CD4-positive, alpha-beta T cell treated with Interleukin-4 for 4 hours (primary cell): ENCODE results near the gene KIF24.
A peak's percentile ranks its signal among the peaks of the same experiment; 100 is the strongest.
"Not testable (repeated sequence)": the region's sequence is repeated elsewhere in the genome, so short reads cannot be mapped to it uniquely, and the experiment has no call there.

Experiments
- DNase-seq: peaks from one replicate; pipeline ENCODE4 v3.0.0-alpha.2; 2020

The KIF24 gene

GRCh38 chr9:34328987-34329832, at the start of gene KIF24, which contains the start of gene NUDT2:
Gene KIF24, minus strand, starts transcription at chr9:34329268. Its CDS starts 17,922 bp downstream, at chr9:34311346.
Gene NUDT2, plus strand, starts transcription at chr9:34329569. Its CDS starts 9,471 bp downstream, at chr9:34339040.
- peak; percentile 99 for DNase-seq

- no peak for DNase-seq
Observed at GRCh38 chr9:34378376-34379060, 49.5 kb upstream of the KIF24 start.

DNA sequence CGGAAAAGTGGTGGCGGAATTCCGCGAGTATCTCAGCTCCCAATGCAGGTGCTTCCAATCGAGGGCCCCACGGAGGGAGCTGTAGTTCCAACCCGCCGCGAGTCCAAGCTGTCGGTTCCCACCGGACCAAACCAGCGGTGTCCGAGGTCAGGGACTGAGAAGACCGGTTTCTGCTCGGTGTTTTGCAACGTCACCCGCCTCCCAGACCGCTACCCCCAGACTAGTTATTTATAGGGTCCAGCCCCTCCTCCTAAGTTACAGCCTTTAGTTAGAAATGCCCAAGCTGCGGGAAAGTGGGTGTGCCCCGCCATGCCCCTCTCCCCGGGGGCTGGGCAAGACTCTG, 48.3 kb upstream of the KIF24 start:
- no peak for DNase-seq

DNA sequence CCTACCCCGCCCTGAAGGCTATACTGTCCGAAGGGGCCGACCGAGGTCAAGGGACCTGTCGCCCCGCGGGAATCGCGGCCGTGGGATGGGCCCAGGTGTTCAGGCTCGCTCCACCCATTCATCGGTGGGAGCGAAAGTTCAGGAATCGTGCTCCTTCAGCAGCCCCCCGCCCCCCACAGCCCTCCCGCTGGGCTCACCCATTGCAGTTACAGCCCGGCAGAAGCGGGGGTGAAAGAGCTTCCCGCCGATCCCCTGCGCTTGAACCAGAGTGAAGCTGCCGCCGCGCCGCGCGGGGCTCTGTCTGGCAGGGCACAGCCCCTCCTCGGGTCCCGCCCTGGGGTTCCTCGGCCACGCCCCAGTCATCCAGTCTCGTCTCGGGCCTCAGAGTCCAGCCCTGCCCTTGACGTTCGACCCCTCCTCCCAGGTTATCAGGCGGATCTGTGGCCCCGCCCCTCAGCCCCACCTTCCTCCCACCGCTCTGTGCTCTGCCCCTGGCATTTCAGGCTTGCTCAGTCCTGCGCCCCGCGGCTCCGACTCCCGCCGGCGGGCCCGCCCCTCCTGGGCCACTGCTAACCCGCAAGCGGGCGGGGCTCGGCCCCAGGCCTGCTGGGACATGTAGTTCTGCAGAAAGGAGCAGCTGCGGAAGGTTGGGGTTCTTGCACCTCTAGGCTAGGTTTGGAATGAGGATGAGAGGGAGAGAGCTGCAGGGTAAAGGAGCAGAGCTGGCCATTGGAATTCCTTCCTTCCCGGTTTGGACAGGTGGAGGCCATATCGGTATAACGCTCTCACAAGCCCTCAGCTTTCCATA, 47.7 kb upstream of the KIF24 start, which contains the start of gene MYORG:
Gene MYORG, minus strand, starts transcription at position 303 of the 808 bp plus-strand sequence. CDS start 3,955 bp downstream, outside the sequence.
- peak; percentile 99 for DNase-seq

- DNase-seq, result peak; percentile 43
Observed at GRCh38 chr9:34375901-34376595, 47.0 kb upstream of the KIF24 start.

DNA sequence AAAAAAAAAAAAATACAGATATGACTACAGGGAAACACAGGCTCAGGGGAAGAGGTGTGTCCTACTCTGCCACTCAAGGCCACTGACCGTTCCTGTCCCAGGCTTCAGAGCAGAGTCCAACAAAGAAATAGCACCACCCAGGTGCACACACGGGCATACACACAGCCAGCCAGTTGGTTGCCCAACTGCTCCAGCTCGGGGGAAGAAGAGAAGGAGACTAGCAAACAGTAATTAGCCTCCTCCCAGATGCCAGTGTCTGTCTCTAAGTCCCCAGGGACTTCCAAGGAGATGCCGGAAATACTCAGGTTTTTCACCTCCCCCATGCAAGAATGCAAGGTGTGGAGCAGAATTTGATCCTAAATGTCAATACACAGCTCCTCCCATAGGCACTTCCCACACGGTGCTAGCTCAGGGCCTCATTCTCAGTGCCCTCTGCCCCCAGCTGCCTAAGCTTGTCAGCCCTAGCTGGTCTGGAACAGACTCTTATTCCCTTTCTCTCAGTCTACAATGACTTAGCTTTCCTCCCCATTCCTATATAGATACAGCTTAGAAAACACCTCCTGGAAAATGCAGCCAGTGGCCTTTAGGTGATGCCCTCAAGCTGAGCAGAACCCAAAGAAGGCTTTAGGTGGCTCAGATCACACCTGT, 46.0 kb upstream of the KIF24 start:
- no peak for DNase-seq

DNA sequence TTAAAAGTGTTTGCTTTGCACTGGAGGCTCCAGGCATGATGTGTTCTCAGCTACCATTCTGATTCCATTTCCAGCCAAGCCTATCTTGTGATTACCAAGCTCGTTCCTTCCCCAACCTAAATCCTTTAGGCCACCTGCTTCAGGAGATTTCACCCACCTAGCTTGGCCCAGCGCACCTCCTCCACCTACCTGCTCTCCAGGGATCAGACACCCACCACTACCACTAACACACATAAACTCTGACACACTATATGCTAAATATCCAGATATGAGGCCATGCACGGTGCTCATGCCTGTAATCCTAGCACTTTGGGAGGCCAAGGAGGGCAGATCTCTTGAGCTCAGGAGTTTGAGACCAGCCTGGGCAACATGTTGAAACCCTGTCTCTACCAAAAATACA, 45.3 kb upstream of the KIF24 start:
- DNase-seq, result no peak

GRCh38 chr9:34373749-34374148, 44.7 kb upstream of the KIF24 start:
- no peak for DNase-seq

- DNase-seq, result no peak
Observed at GRCh38 chr9:34372467-34373011, 43.5 kb upstream of the KIF24 start.

- no peak for DNase-seq
Observed at GRCh38 chr9:34371886-34372466, 42.9 kb upstream of the KIF24 start.

DNA sequence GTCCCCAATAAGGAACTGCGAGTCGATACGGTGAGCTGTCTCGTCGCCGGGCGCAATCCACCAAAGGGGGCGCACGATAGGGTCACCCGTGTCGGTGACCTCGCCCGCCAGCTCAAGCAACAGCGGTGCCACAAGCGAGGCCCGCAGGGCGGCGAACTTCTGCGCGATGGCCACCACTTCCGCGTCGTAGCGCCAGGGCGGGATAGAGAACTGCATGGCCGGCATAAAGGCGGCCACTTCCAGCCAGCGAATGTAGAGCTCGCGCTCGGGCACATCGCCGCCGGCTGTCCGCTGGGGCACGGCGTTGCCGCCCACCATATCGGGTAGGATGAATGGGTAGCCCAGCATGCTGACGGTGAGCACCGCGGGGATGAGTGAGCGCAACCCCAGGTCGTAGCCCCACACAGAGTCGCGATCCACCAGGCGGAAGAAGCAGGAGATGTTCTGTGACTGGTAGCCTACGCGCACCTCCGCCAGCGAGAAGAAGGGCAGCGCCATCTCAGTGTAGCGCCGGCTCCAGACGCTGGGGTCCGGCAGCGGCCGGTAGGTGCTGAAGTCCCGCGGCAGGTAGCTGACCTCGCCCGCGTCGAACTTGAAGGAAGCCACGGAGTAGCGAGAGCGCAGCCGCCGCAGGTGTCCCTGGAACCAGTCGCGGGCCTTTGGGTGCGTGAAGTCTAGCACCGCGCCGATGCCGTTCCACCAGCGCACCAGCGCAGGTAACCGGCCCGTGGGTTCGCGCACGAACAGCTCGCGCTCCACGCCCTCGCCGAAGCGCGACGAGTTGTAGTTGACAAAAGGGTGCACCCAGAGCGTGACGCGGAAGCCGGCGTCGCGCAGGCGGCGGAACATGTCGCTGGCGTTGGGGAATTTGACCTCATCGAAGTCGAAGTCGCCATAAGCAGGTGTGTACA, 42.2 kb upstream of the KIF24 start:
- peak; percentile 8 for DNase-seq

- no peak for DNase-seq
Observed at GRCh38 chr9:34370335-34370969, 41.4 kb upstream of the KIF24 start.

DNA sequence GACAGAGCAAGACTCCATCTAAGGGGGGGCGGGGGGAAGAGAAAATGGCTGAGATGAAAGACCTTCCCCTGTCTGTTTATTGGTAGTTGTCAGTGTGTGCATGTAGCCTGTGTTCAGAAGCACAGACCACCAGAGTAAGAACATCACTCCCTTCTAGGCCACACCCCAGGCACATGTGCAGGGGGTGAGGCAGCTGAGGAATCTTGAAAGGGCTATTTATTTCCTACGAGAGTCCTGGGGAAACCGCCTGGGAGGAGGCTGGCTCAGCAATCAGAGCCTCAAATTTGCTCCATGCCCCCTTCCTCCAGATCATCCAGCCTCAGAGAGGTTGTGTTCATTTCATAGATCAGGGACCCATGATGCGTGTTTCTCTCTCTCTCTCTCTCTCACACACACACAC, 40.6 kb upstream of the KIF24 start:
- DNase-seq, result no peak

DNA sequence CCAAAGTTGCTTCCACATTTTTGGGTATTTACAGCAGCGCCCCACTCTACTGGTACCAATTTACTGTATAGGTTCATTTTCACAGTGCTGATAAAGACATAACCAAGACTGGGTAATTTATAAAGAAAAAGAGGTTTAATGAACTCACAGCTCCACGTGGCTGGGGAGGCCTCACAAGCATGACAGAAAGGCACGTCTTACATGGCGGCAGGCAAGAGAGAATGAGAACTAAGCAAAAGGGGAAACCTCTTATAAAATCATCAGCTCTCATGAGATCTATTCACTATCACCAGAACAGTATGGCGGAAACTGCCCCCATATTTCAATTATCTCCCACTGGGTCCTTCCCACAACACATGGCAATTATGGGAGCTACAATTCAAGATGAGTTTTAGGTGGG, 39.7 kb upstream of the KIF24 start:
- DNase-seq, result not testable (repeated sequence)

DNA sequence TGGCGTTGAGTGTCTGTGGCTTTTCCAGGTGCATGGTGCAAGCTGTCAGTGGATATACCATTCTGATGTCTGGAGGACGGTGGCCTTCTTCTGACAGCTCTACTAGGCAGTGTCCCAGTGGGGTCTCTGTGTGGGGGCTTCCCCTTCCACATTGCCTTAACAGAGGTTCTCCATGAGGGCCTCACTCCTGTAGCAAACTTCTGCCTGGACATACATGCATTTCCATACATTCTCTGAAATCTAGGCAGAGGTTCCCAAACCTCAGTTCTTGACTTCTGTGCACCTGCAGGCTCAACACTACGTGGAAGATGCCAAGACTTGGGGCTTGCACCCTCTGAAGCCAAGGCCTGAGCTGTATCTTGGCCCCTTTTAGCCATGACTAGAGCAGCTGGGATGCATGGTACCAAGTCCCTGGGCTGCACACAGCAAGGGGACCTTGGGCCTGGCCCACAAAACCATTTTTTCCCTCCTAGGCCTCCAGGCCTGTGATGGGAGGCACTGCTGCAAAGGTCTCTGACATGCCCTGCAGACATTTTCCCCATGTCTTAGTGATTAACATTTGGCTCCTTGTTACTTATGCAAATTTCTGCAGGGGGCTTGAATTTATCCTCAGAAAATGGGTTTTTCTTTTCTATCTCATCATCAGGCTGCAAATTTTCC, 38.8 kb upstream of the KIF24 start:
- not testable (repeated sequence) for DNase-seq

- no peak for DNase-seq
Observed at GRCh38 chr9:34366365-34366764, 37.3 kb upstream of the KIF24 start.

DNA sequence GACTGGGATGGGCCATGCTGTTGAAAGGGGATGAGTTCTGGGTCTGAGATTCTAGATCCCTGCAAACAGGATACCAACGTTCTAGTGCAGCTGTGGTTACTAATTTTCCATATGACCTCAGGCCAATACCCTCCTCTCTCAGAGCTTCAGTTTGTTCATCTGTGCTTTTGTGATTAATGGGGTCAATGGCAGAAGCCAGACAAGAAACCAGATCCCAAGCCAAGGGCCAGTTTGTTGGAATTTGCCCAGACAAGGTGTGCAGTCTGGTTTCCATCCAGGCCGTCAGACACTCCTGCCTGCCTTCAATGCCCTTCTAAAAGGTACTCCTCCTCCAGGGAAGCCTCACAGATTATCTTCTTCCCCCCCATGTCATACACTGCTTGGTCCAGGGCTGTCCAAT, 36.2 kb upstream of the KIF24 start:
- DNase-seq, result no peak

GRCh38 chr9:34363619-34364351, 34.7 kb upstream of the KIF24 start:
- no peak for DNase-seq
